ENCODE data around the gene GJA3.

Gene GJA3

GRCh38 chr13:20185366-20186056, 24.7 kb upstream of the GJA3 start:
- FAIRE-seq: no peak

GRCh38 chr13:20182231-20182846, 21.5 kb upstream of the GJA3 start:
- FAIRE-seq: peak; percentile 91
- peak; percentile 79 for DNase-seq (ENCODE audit: insufficient read length, low spot score)

More at GRCh38 chr13:20185366-20186056, 24.7 kb upstream of the GJA3 start:
- DNase-seq (ENCODE audit: insufficient read length, low spot score): no peak

- no peak for FAIRE-seq
These were observed 20.3 kb upstream of the GJA3 start for GRCh38 chr13:20181188-20181587.

GRCh38 chr13:20178156-20178555, 17.3 kb upstream of the GJA3 start:
- no peak for DNase-seq (ENCODE audit: insufficient read length, low spot score)
- FAIRE-seq: no peak

More at GRCh38 chr13:20181188-20181587, 20.3 kb upstream of the GJA3 start:
- DNase-seq (ENCODE audit: insufficient read length, low spot score): no peak

- FAIRE-seq: no peak
These were observed 16.4 kb upstream of the GJA3 start for GRCh38 chr13:20177049-20177831.

GRCh38 chr13:20175907-20176652, 15.2 kb upstream of the GJA3 start:
- no peak for FAIRE-seq
- DNase-seq (ENCODE audit: insufficient read length, low spot score): no peak

More at GRCh38 chr13:20177049-20177831, 16.4 kb upstream of the GJA3 start:
- DNase-seq (ENCODE audit: insufficient read length, low spot score): no peak

- FAIRE-seq: no peak
- DNase-seq (ENCODE audit: insufficient read length, low spot score): no peak
These were observed 14.5 kb upstream of the GJA3 start for GRCh38 chr13:20175406-20175794.

GRCh38 chr13:20174656-20175405, 14.0 kb upstream of the GJA3 start:
- no peak for DNase-seq (ENCODE audit: insufficient read length, low spot score)

GRCh38 chr13:20173116-20173746, 12.4 kb upstream of the GJA3 start:
- FAIRE-seq (no peak), DNase-seq (ENCODE audit: insufficient read length, low spot score) (no peak)

More at GRCh38 chr13:20174656-20175405, 14.0 kb upstream of the GJA3 start:
- FAIRE-seq: peak; percentile 94

- DNase-seq (ENCODE audit: insufficient read length, low spot score) (no peak), FAIRE-seq (no peak)
These were observed 10.5 kb upstream of the GJA3 start for GRCh38 chr13:20171364-20171763.

- DNase-seq (ENCODE audit: insufficient read length, low spot score) (no peak), FAIRE-seq (no peak)
These were observed 10.1 kb upstream of the GJA3 start for GRCh38 chr13:20170921-20171320.

- FAIRE-seq: no peak
These were observed 7.5 kb upstream of the GJA3 start for GRCh38 chr13:20168396-20168795.

GRCh38 chr13:20165417-20166257, 4.8 kb upstream of the GJA3 start:
- FAIRE-seq: no peak
- no peak for DNase-seq (ENCODE audit: insufficient read length, low spot score)

More at GRCh38 chr13:20168396-20168795, 7.5 kb upstream of the GJA3 start:
- no peak for DNase-seq (ENCODE audit: insufficient read length, low spot score)

GRCh38 chr13:20161951-20162300, 1.1 kb upstream of the GJA3 start:
- FAIRE-seq (peak; percentile 18), DNase-seq (ENCODE audit: insufficient read length, low spot score) (no peak)

GRCh38 chr13:20161275-20161950, 561 bp upstream of the GJA3 start:
- DNase-seq (ENCODE audit: insufficient read length, low spot score): no peak
- FAIRE-seq: no peak

- DNase-seq (ENCODE audit: insufficient read length, low spot score) (no peak), FAIRE-seq (peak; percentile 23)
These were observed 1.1 kb downstream of the GJA3 start for GRCh38 chr13:20159646-20160305.

- DNase-seq (ENCODE audit: insufficient read length, low spot score): no peak
- no peak for FAIRE-seq
These were observed 3.6 kb downstream of the GJA3 start for GRCh38 chr13:20157151-20157796.
